Subcutaneous abdominal adipose tissue (tissue), 5 donors: ENCODE measurements around the gene PRSS21.

Experiments
- H3K27ac ChIP-seq: one replicate; pipeline ENCODE4 v1.7.0; 2013; ENCODE audit warnings: low read depth, mild to moderate bottlenecking, inconsistent platforms, low read length, moderate library complexity
- H3K27me3 ChIP-seq, 5 donors: one replicate each; pipeline ENCODE4 v1.7.0; 2013; ENCODE audit warnings: low read length in 5 of 5, inconsistent platforms in 1 of 5; ENCODE audit not compliant: control insufficient read depth in 5 of 5, insufficient read depth in 4 of 5
- H3K36me3 ChIP-seq, 5 donors: one replicate each; pipeline ENCODE4 v1.7.0; 2013; ENCODE audit warnings: low read length in 5 of 5; ENCODE audit not compliant: control insufficient read depth in 5 of 5, insufficient read depth in 5 of 5
- H3K4me1 ChIP-seq, 5 donors: one replicate each; pipeline ENCODE4 v1.7.0; 2013; ENCODE audit warnings: low read length in 5 of 5, mild to moderate bottlenecking in 3 of 5, moderate library complexity in 1 of 5; ENCODE audit not compliant: control insufficient read depth in 5 of 5, insufficient read depth in 5 of 5
- H3K4me3 ChIP-seq, 5 donors: one replicate each; pipeline ENCODE4 v1.7.0; 2013; ENCODE audit warnings: low read length in 5 of 5, low read depth in 1 of 5
- H3K9ac ChIP-seq, 5 donors: one replicate each; pipeline ENCODE4 v1.7.0; 2013; ENCODE audit warnings: low read length in 5 of 5, mild to moderate bottlenecking in 4 of 5, moderate library complexity in 3 of 5
- H3K9me3 ChIP-seq, 5 donors: one replicate each; pipeline ENCODE4 v1.7.0; 2013; ENCODE audit warnings: low read length in 5 of 5; ENCODE audit not compliant: control insufficient read depth in 5 of 5
- donor health status: healthy.
- donor health status: healthy.
- donor health status: healthy.
- donor health status: healthy.
- donor health status: healthy.

PRSS21 gene

DNA sequence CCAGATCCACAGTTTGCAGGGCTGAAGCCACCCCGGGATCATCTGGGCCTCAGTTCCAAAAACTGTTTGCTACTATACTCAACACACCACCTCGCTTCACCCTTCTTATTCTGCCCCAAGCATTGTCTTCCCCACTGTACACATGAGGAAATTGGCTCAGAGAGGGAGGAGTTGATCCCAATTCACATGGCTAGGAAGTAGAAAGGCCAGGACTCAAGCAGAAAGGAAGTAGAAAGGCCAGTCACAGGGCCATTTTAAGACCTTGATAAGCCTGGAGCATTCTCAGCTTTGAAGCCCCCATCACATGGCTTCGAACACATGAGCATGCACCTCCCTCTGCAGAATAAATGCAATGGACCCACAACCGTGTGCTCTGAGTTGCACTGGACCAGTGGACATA is 48.6 kb downstream of the PRSS21 start:
- no peak overlapping the region for H3K27ac ChIP-seq
- no peak overlapping the region for H3K9ac ChIP-seq
- H3K36me3 ChIP-seq = no peaks in the 10 kb centered on the region
- H3K27me3 ChIP-seq = peaks cover 0 to 9% (median 3%) of the 10 kb centered on the region in 5 donors
- peaks cover 0 to 11% (median 8%) of the 10 kb centered on the region in 5 donors for H3K4me1 ChIP-seq
- no peak overlapping the region for H3K4me3 ChIP-seq
- H3K9me3 ChIP-seq = peaks cover 2 to 10% (median 5%) of the 10 kb centered on the region in 5 donors

DNA sequence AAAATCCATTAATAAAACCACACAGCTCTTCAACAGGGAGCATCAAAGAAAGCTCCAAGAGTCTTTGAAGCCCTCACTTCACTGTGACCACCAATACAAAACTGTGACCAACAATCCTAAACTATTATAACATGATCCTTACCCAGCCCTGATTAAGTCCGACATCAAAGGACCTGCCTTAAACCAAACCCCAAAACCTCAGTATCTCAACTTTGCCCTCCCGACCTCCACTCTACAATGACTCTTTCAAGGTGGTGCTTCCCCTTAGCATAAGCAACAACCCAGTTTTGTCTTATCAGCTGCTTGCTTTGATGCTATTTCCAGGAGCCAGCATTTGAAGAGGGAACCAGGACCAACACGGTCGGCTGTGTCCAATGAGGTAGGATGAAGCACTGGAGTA is 49.4 kb downstream of the PRSS21 start:
- H3K9ac ChIP-seq = no peak overlapping the region
- H3K27me3 ChIP-seq = peaks cover 0 to 9% (median 2%) of the 10 kb centered on the region in 5 donors
- no peak overlapping the region for H3K27ac ChIP-seq
- H3K9me3 ChIP-seq = peaks cover 0 to 2% (median 0%) of the 10 kb centered on the region in 5 donors
- peaks cover 0 to 11% (median 8%) of the 10 kb centered on the region in 5 donors for H3K4me1 ChIP-seq
- no peaks in the 10 kb centered on the region for H3K36me3 ChIP-seq
- no peak overlapping the region for H3K4me3 ChIP-seq

DNA sequence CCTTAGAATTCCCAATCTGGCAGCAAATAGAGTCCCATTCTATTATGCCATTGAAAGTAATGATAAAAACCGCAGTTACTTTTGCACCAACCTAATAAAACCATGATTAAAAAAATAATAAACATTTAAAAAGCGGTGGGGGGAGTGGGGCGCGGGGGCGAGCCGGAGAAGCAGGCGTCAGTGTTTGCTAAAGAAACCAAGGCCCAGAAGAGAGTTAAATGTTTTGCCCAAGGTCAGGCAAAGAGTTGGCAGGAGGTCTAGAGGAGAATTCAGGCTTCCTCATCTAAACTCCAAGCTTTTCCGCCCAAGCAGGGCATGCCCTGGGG is 50.6 kb downstream of the PRSS21 start:
- Histone ChIP-seq H3K9me3 (no peaks in the 10 kb centered on the region), H3K27ac (peak overlapping the region; percentile 84), H3K36me3 (no peaks in the 10 kb centered on the region), H3K9ac (peak overlapping the region in 4 of 5 donors; percentile 79 to 83 (median 82)), H3K4me1 (peaks cover 0 to 11% (median 8%) of the 10 kb centered on the region in 5 donors), H3K27me3 (peaks cover 0 to 9% (median 3%) of the 10 kb centered on the region in 5 donors), H3K4me3 (peak overlapping the region; percentile 68 to 89 (median 84))

GRCh38 chr16:2867987-2868789 is 51.2 kb downstream of the PRSS21 start:
- Histone ChIP-seq H3K4me3 (peak overlapping the region; percentile 68 to 89 (median 84)), H3K9me3 (no peaks in the 10 kb centered on the region), H3K36me3 (no peaks in the 10 kb centered on the region), H3K27me3 (peaks cover 0 to 9% (median 3%) of the 10 kb centered on the region in 5 donors), H3K9ac (peak overlapping the region in 4 of 5 donors; percentile 79 to 83 (median 82)), H3K4me1 (peaks cover 0 to 11% (median 8%) of the 10 kb centered on the region in 5 donors), H3K27ac (peak overlapping the region; percentile 84)
